GM23248 (cell line): ENCODE measurements around the gene FRS3.

ENCODE experiments used
- EZH2 ChIP-seq: fragments of 200-600 bp; sonication (generic); IDR thresholded peaks from 2 replicates; pipeline ENCODE4 v1.6.1; 2018; ENCODE audit warnings: antibody characterized with exemption, mild to moderate bottlenecking; ENCODE audit not compliant: insufficient read depth, poor library complexity, severe bottlenecking
- EZH2phosphoT487 ChIP-seq: fragments of 200-600 bp; sonication (generic); IDR thresholded peaks from 2 replicates; pipeline ENCODE4 v1.6.1; 2018; ENCODE audit warnings: antibody characterized with exemption, moderate library complexity, mild to moderate bottlenecking, low read depth; ENCODE audit not compliant: insufficient read depth

DNA sequence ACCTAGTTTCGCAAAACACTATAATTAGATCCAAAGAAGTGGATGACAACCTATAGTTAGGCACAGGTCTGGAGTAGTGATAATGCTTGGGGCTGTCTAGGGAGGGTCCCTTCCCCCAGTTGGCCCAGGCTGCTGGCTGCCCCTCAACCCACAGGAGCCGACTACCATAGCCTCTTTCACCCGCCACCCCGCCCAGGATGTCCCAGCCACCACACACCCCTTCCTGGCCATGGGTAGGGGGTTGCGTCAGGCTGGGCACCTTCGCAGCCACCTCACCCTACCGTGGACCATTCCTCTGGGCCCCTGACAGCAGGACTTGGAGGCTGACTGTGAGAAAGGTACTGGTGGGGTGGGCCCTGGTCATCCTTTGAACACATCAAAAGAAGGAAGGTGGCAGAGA, 52.8 kb downstream of the FRS3 start:
- TF ChIP-seq EZH2: no peak
- no peak for TF ChIP-seq EZH2phosphoT487
